Activated CD4-positive, alpha-beta T cell treated with anti-CD3 and anti-CD28 coated beads for 48 hours (primary cell): Measurements from ENCODE around the gene TBL1X.
A peak's percentile ranks its signal among the peaks of the same experiment; 100 is the strongest.
"Not testable (repeated sequence)": the region's sequence is repeated elsewhere in the genome, so short reads cannot be mapped to it uniquely, and the experiment has no call there.

ENCODE experiments used
- DNase-seq: peaks from one replicate; pipeline ENCODE4 v3.0.0-alpha.2; 2020

Gene TBL1X

DNA sequence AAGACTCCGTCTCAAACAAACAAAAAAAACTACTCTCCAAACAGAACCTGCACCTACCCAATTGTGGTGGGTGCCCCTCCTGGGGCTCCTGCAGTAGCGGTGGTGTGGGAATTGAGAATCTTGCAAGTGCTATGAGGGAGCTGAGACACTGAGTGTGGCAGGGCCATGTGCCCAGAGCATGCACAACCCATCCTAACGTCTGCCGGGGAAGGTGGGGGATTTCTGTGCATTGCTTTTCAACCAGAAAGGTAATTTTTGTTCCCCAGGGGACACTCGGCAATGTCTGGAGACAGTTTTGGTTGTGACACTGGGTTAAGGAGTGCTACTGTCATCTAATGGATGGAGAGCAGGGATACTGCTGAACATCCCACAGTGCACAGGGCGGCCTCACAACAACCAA is 35.7 kb downstream of the TBL1X start:
- no peak for DNase-seq

DNA sequence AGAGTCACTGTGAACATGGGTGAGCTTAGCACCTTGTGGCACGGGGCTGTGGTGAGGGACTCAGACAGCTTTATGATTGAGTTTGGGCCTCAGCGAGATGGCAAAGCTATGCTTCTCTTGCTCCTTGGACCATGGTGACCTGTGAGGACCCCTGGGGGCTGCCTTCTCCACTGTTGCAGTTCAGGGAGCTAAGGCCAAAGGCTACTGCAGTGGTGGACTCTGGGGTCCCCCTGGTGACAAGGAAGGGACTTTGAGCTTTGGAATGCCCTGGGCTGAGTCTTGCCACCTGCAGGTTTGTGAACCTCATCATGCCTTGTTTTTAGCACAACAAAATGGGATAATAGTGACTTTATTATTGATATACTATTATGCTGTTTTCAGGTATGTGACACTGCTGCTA is 36.5 kb downstream of the TBL1X start:
- no peak for DNase-seq

GRCh38 chrX:9503261-9503660 is 38.4 kb downstream of the TBL1X start:
- no peak for DNase-seq

DNA sequence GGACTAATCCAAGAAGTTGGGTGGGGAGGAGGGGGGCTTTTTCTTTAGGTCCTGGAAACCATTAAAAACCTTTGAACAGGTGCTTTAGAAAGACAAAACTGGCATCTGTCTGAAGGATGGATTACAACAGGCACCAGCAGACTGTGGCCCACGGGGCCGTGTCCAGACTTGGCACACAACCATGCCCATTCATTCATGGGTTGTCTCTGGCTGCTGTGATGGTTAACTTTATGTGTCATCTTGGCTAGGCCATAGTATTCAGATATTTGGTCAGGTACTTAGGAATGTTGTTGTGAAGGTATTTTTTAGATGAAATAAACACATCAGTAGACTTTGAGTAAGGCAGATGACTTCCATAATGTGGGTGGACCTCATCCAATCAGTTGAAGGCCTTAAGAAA is 45.5 kb downstream of the TBL1X start:
- no peak for DNase-seq

- DNase-seq = no peak
Measured at GRCh38 chrX:9510980-9511379, 46.1 kb downstream of the TBL1X start.

- DNase-seq = no peak
Measured at GRCh38 chrX:9515489-9515888, 50.6 kb downstream of the TBL1X start.

- no peak for DNase-seq
Measured at GRCh38 chrX:9515973-9516538, 51.2 kb downstream of the TBL1X start.

- no peak for DNase-seq
Measured at GRCh38 chrX:9516635-9517034, 51.8 kb downstream of the TBL1X start.

DNA sequence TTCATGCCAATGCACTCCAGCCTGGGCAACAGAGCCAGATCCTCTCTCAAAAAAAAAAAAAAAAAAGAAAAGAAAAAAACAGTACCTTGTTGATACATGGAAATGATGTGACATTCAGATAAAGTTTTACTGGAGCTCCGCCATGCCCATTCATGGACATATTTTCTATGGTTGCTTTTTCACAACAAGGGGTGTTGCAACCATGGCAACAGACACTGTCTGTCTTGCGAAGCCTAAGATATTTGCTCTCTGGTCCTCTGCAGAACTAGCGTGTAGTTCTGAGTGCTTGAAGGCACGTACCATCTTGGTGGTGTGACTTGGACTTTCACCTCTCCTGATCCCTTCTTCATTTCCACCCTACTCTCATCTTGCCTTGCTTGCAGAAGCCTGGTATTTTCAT is 53.2 kb downstream of the TBL1X start:
- DNase-seq = no peak

DNA sequence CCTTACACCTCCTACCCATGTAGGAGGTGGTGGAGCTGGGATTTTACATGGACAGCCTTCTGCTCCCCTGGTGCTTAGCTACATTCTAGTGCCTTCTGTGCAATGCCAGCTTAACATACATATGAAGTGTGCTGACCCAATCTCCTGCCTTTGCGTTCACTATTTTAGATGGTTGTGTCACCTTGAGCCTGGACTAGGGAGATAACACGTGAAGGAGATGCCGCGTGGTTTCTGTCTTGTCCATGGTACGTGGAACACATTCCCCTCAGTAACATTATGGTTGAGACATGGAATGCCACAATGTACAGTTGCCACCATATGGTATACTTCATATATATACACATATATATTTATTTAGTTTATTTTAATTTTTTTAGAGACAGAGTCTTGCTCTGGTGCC is 54.0 kb downstream of the TBL1X start:
- no peak for DNase-seq

DNA sequence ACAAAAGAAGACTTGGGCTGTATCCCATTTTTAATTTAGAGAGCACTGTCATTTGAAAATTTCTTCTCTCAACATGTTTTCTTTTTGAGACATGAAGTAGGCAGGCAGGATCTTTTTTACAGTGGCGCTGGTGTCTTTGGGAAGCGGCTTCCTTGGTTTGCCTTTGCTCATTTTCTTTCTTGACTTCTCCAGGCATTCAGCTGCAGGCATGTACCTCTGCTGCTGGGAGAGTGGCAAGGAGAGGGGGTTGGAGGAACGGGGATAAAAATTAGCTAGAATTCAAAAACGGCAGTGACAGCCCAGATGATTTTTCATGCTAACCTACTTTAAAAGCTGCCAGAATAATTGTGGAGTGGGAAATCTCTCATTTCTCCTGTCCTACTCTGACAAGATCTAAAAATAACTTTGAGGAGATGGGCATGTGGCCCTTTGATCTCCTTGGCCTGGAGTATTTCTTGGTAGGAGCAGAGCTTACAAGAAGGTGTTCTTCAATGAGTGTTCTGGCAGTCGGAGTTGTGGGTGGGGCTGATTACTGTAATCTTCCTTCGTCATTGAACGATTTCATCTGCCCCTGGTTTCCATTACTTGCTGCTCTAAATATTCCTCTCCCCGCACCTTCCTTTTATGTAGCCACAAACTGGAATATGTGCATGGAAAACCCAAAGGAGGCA is 54.8 kb downstream of the TBL1X start:
- DNase-seq = no peak

- no peak for DNase-seq
Measured at GRCh38 chrX:9520217-9520590, 55.3 kb downstream of the TBL1X start.

DNA sequence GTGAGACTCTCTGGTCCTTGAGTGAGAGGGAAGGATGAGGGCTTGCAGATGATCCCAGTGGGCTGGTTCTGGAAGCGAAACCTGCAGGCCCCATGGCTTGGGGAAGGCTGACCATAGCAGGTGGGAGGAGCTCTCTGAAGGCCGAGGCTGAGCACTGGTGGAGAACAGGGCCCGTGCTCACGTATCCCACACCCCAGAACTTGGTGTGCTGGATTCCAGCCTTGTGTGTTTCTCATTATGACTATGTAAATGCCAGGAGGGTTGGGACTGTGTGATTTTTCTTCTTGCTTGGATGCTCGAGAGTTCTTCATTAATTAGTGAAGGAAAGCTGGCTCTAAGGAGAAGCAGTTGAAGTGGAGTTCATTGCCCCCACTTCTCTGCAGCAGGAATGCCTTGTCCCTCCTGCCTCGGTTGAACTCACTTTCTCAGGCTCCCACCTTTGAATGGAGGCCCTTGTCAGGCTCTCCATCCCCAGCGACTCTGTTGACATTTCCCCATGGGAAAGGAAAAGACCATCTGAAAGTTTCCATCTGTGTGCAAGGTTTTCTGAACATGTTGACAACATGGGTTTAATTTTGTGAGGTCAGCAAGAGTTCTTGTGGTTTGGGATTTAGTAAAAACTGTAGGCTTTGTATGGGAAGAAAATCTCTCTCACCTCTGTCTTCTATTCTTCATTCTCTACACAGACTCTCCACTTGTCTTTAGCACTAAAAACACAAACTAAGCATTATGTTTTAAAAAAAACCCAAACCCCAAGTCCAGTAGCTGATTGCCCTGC is 57.7 kb downstream of the TBL1X start:
- DNase-seq = no peak

- DNase-seq = no peak
Measured at GRCh38 chrX:9525511-9526248, 60.8 kb downstream of the TBL1X start.

GRCh38 chrX:9526965-9527364 is 62.1 kb downstream of the TBL1X start:
- DNase-seq = no peak

DNA sequence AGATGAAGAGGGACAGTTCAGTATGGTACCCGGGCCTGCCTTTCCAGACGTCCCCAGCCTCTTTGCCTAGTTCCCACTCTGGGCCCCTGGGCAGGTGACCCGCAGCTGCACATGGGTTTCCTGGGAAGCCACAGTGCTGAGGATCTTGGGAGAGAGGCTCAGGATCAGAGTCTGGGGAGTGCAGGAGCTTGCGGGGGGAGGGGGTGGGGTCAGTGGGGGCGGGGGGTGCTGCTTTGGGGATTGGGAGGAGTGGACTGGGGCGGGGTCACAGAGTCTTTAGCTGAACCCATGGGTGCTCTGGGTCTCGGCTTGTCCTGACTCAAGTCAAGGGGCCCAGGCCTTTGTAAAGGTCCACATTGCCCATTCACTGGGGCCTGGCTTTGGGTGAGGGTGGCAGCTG is 63.6 kb downstream of the TBL1X start:
- no peak for DNase-seq

- DNase-seq = no peak
Measured at GRCh38 chrX:9529223-9529622, 64.4 kb downstream of the TBL1X start.

DNA sequence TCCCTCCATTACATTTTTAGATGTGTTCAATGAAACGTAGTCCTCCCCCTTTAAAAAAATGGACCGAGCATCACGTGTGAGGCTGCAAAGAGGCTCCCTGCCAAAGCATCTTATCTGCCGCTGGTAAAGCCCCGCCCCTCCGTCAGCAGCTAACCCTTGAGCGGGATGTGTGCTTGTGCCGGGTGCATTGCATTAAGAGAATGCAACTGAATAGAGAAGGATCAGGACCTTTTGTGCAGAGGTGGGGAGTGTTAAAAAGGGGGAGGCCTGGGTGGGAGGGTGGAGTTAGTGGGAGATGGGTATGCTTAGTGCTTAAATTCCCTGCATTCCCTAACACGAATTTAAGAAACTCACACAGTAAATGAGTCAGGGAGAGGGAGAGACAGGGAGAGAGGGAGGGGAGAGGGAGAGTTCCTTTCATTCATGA is 66.0 kb downstream of the TBL1X start:
- DNase-seq = peak; percentile 59

- DNase-seq = no peak
Measured at GRCh38 chrX:9532349-9532748, 67.5 kb downstream of the TBL1X start.

DNA sequence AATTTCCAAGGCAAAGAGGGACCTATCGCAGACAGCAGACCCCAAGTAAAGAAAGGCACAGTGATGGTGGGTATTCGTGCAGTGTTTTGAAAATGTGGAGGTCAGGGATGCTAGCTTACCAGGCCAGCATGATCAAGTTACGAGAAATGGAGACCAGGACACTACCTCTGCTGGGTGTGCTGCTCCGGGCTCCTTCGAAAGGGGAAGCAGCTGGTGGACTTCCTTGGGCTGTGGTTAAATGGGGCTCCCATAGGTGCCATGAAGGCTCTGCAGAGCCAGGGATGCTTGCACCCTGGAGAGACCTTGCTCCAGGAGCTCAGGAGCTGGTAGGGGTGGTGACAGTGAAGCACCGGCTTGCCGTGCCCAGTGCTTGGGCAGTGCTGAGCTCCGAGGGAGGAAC is 68.8 kb downstream of the TBL1X start:
- no peak for DNase-seq

- no peak for DNase-seq
Measured at GRCh38 chrX:9534686-9535085, 69.8 kb downstream of the TBL1X start.

DNA sequence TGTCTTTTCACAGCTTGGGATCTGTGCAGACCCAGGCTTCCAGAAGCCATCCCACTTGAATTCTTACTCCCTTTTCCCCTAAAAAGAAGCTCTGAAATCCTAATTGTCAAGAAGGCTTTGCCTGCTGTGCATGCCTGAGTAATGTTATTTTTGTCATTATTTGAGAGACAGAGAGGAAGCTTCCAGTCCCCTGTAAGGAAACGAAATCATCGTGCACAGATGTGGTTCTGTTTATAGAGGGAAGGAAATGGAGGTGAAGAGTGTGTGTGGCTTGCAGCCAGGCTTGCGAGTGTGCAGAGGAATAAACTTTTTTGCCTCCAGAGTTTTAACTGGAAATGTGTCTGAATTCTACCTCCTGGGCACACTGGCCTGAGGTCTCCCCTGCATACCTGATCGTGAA is 70.2 kb downstream of the TBL1X start:
- DNase-seq = no peak

DNA sequence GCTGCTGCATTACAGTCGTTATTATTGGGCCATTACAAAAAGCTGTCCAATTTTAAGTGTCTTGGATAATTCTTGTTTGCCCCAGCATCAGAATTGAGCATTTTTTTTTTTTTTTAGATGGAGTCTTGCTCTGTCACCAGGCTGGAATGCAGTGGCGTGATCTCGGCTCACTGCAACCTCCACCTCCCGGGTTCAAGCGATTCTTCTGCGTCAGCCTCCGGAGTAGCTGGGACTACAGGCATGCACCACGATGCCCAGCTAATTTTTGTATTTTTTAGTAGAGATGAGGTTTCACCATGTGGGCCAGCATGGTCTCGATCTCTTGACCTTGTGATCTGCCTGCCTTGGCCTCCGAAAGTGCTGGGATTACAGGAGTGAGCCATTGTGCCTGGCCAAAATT is 71.3 kb downstream of the TBL1X start:
- not testable (repeated sequence) for DNase-seq

DNA sequence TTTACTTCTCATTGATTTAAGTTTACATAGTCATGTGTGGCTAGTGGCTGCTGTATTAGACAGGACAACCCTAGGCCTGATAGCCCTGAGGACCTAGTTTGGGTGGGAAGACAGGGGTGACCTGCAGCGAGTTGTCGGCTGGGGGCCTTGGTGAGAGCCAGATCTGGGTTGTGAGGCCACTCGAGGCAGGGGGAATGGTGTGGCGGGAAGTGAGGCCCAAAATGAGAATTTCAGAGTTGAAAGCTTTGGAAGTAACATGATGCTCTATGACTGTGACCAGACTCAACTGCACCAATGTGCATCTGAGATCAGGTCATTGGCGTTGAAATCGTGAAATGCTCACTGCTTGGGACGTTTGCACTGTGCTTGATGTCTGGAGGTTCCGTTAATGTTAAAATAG is 72.9 kb downstream of the TBL1X start:
- DNase-seq = no peak
